Colon (tissue), 2 donors: ENCODE data around the gene NOLC1.

Source experiments
- FAIRE-seq: peaks from 2 replicates; lab custom pipeline; 2012; peaks lifted over from hg19 to GRCh38; lab: Jason Lieb, UNC
- donor health status: control.
- donor health status: control.

The NOLC1 gene

DNA sequence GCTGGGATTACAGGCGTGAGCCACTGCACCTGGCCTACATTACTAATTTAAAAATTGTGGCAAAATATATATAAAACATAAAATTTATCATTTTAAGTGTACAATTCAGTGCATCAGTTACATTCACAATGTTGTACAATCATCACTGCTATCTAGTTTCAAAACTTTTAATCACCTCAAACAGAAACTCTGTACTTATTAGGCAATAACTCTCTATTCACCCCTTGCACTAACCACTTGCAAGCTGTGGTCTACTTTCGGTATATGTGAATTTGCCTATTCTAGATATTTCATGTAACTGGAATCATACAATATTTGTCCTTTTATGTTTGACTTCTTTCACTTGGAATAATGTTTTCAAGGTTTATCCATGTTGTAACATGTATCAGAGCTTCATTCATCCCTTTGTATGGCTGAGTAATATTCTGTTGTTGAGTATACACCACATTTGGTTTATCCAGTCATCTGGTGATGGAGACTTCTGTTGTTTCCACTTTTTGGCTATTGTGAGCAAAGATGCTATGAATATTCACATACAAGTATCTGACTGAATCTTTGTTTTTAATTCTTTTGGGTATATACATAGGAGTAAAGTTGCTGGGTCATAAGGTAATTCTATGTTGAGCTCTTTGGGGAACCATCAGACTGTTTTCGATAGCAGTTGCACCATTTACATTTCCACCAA, 59.6 kb downstream of the NOLC1 start:
- no peak for FAIRE-seq
